PC-3 (cell line): ENCODE measurements around the gene ASIC3.

Experiments
- EZH2 ChIP-seq: fragments of 300-600 bp; sonication (generic); IDR thresholded peaks from one replicate; pipeline ENCODE4 v1.6.1; 2017; ENCODE audit warnings: antibody characterized with exemption, mild to moderate bottlenecking, low read length; ENCODE audit not compliant: unreplicated experiment
- EZH2phosphoT487 ChIP-seq: fragments of 300-600 bp; sonication (generic); IDR thresholded peaks from 2 replicates; pipeline ENCODE4 v1.6.1; 2018; ENCODE audit warnings: mild to moderate bottlenecking, antibody characterized with exemption, low read length, borderline replicate concordance
- TF ChIP-seq, protein P1 (sequence below): fragments of 300-600 bp; sonication (generic); conservative IDR thresholded peaks from 2 replicates; pipeline ENCODE4 v1.5.1; 2017; ENCODE audit warnings: antibody characterized with exemption, low read depth, mild to moderate bottlenecking, low read length

DNA sequence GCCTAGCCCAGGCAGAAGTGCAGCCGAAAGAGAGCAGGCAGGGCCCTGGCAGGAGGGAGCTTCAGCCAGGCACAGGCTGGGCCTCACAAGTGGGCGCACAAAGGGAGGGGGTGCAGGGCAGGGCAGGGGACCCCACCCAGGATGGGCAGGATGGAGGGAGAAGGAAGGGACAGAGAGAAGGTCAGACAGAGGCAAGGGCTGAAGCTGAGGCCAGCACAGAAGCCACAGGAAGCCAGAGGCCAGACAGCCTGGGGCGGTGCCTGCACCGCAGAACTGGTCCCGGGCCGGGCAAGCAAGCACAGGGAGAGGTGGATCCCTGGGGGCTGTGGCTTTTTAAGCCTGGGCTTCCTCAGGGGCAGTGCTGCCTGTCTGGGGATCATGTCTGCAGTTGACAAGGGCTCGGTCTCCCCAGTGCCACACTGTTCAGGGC lies 40.8 kb upstream of the ASIC3 start:
- no peak for TF ChIP-seq EZH2phosphoT487
- TF ChIP-seq, protein P1, sequence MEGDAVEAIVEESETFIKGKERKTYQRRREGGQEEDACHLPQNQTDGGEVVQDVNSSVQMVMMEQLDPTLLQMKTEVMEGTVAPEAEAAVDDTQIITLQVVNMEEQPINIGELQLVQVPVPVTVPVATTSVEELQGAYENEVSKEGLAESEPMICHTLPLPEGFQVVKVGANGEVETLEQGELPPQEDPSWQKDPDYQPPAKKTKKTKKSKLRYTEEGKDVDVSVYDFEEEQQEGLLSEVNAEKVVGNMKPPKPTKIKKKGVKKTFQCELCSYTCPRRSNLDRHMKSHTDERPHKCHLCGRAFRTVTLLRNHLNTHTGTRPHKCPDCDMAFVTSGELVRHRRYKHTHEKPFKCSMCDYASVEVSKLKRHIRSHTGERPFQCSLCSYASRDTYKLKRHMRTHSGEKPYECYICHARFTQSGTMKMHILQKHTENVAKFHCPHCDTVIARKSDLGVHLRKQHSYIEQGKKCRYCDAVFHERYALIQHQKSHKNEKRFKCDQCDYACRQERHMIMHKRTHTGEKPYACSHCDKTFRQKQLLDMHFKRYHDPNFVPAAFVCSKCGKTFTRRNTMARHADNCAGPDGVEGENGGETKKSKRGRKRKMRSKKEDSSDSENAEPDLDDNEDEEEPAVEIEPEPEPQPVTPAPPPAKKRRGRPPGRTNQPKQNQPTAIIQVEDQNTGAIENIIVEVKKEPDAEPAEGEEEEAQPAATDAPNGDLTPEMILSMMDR: no peak
- TF ChIP-seq EZH2: no peak
